ENCODE data around the gene OR10R2.

OR10R2 gene

DNA sequence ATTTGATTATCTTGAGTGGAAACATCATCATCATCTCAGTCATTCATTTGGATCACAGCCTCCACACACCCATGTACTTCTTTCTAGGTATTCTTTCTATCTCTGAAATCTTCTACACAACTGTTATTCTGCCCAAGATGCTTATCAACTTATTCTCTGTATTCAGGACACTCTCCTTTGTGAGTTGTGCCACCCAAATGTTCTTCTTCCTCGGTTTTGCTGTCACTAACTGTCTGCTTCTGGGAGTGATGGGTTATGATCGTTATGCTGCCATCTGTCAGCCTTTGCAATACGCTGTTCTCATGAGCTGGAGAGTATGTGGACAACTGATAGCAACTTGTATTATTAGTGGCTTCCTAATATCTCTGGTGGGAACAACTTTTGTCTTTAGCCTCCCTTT is 19.3 kb downstream of the OR10R2 start:
- WGBS, 2 experiments (ENCODE audit: insufficient coverage in 2 of 2) = 50% methylated on average over 1 of the region's 3 CpGs; no CpG with 5 or more reads in 1 of the 2 experiments
- Histone ChIP-seq H3K27ac (ENCODE audit: low read depth, low read length, severe bottlenecking) (no peak overlapping the region), H3K36me3 (ENCODE audit: control insufficient read depth, insufficient read depth, low read length) (no peaks in the 10 kb centered on the region), H3K4me1 (ENCODE audit: control insufficient read depth, insufficient read depth, low read length, poor library complexity, severe bottlenecking) (no peaks in the 10 kb centered on the region), H3K4me3 (ENCODE audit: extremely low read depth, insufficient read depth, low read length, poor library complexity, severe bottlenecking) (no peak overlapping the region), H3K9me3 (ENCODE audit: control insufficient read depth, low read length) (no peaks in the 10 kb centered on the region)

GRCh38 chr1:158493054-158493453 is 21.0 kb downstream of the OR10R2 start:
- 20 to 94% methylated on average over 1 to 2 of the region's 3 CpGs for WGBS, 2 experiments (ENCODE audit: insufficient coverage in 2 of 2)
- no peak overlapping the region for H3K27ac ChIP-seq (ENCODE audit: low read depth, low read length, severe bottlenecking)

GRCh38 chr1:158494796-158495195 is 22.8 kb downstream of the OR10R2 start:
- Histone ChIP-seq H3K4me1 (ENCODE audit: control insufficient read depth, insufficient read depth, low read length, poor library complexity, severe bottlenecking) (no peaks in the 10 kb centered on the region), H3K36me3 (ENCODE audit: control insufficient read depth, insufficient read depth, low read length) (no peaks in the 10 kb centered on the region), H3K4me3 (ENCODE audit: extremely low read depth, insufficient read depth, low read length, poor library complexity, severe bottlenecking) (no peak overlapping the region), H3K27ac (ENCODE audit: low read depth, low read length, severe bottlenecking) (no peak overlapping the region), H3K9me3 (ENCODE audit: control insufficient read depth, low read length) (no peaks in the 10 kb centered on the region)
- WGBS, 2 experiments (ENCODE audit: insufficient coverage in 2 of 2) = no CpG with 5 or more reads among the region's 2 CpGs

More at GRCh38 chr1:158493054-158493453, 21.0 kb downstream of the OR10R2 start:
- H3K4me1 ChIP-seq (ENCODE audit: control insufficient read depth, insufficient read depth, low read length, poor library complexity, severe bottlenecking) = no peaks in the 10 kb centered on the region
- no peaks in the 10 kb centered on the region for H3K36me3 ChIP-seq (ENCODE audit: control insufficient read depth, insufficient read depth, low read length)
- no peaks in the 10 kb centered on the region for H3K9me3 ChIP-seq (ENCODE audit: control insufficient read depth, low read length)
- no peak overlapping the region for H3K4me3 ChIP-seq (ENCODE audit: extremely low read depth, insufficient read depth, low read length, poor library complexity, severe bottlenecking)

DNA sequence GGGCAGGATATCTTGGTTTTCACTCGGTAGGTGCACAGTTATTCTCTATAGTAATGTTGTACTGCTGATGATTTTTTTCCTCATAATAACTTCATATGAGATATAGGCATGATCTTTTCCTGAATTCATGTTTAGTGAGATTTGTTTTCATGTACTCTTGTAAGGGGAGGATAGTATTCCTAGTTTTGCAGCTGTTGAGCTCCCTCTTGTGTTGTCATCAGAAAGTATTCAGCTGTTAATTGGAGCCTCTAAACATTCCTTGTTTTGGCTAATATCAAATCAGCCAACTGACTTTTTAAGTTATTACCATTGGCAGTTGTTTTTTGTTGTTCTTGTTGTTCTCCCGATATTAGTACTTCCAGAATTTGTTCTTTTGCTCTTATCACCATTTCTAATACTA is 24.4 kb downstream of the OR10R2 start:
- no peaks in the 10 kb centered on the region for H3K4me1 ChIP-seq (ENCODE audit: control insufficient read depth, insufficient read depth, low read length, poor library complexity, severe bottlenecking)
- no peak overlapping the region for H3K27ac ChIP-seq (ENCODE audit: low read depth, low read length, severe bottlenecking)
- no CpG with 5 or more reads among the region's 2 CpGs for WGBS, 2 experiments (ENCODE audit: insufficient coverage in 2 of 2)
- no peaks in the 10 kb centered on the region for H3K9me3 ChIP-seq (ENCODE audit: control insufficient read depth, low read length)
- H3K4me3 ChIP-seq (ENCODE audit: extremely low read depth, insufficient read depth, low read length, poor library complexity, severe bottlenecking) = no peak overlapping the region
- H3K36me3 ChIP-seq (ENCODE audit: control insufficient read depth, insufficient read depth, low read length) = no peaks in the 10 kb centered on the region

- no peaks in the 10 kb centered on the region for H3K4me1 ChIP-seq (ENCODE audit: control insufficient read depth, insufficient read depth, low read length, poor library complexity, severe bottlenecking)
- no peaks in the 10 kb centered on the region for H3K36me3 ChIP-seq (ENCODE audit: control insufficient read depth, insufficient read depth, low read length)
- H3K4me3 ChIP-seq (ENCODE audit: extremely low read depth, insufficient read depth, low read length, poor library complexity, severe bottlenecking) = no peak overlapping the region
- no peak overlapping the region for H3K27ac ChIP-seq (ENCODE audit: low read depth, low read length, severe bottlenecking)
- no peaks in the 10 kb centered on the region for H3K9me3 ChIP-seq (ENCODE audit: control insufficient read depth, low read length)
- WGBS, 2 experiments (ENCODE audit: insufficient coverage in 2 of 2) = 50% methylated on average over 1 of the region's 1 CpG
Observed at GRCh38 chr1:158506369-158506987, 34.5 kb downstream of the OR10R2 start.

- Histone ChIP-seq H3K27ac (ENCODE audit: low read depth, low read length, severe bottlenecking) (no peak overlapping the region), H3K9me3 (ENCODE audit: control insufficient read depth, low read length) (no peaks in the 10 kb centered on the region), H3K4me1 (ENCODE audit: control insufficient read depth, insufficient read depth, low read length, poor library complexity, severe bottlenecking) (no peaks in the 10 kb centered on the region), H3K36me3 (ENCODE audit: control insufficient read depth, insufficient read depth, low read length) (no peaks in the 10 kb centered on the region), H3K4me3 (ENCODE audit: extremely low read depth, insufficient read depth, low read length, poor library complexity, severe bottlenecking) (no peak overlapping the region)
- WGBS, 2 experiments (ENCODE audit: insufficient coverage in 2 of 2) = no CpG with 5 or more reads among the region's 2 CpGs
Observed at GRCh38 chr1:158507511-158507910, 35.5 kb downstream of the OR10R2 start.

DNA sequence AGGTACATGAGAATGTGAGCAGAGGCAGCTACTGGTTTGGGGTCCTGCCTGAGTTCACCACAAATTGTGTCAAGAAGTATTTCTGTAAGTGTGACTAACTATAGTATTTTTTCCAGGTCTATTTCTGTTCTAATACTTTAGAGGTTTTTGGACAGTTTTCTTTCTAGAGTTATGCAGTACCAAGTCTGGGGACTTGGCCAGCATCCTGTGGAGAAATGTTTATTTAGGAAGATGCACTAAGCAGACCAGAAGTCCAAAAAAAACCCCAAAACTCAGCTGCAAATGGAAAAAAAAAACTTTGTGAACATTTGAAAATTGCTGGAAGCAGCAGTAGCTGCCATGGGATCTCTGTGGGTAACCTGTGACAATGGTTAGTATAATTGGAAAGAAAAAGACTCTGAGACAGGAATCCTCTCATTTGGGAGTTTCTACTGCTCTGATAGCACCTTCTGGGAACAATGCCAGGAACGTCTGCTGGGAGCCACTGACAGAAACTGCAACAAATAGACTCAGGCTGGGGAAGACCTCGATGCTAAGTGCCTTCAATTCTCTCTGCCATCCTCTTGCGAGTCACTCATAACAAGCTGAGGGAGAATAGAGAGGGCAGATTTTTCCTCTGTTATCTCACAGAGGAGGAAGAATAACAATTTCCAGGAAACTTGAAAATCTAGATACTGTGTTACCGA is 37.6 kb downstream of the OR10R2 start:
- no peak overlapping the region for H3K4me3 ChIP-seq (ENCODE audit: extremely low read depth, insufficient read depth, low read length, poor library complexity, severe bottlenecking)
- 44 to 49% methylated on average over 2 of the region's 4 CpGs for WGBS, 2 experiments (ENCODE audit: insufficient coverage in 2 of 2)
- H3K36me3 ChIP-seq (ENCODE audit: control insufficient read depth, insufficient read depth, low read length) = no peaks in the 10 kb centered on the region
- no peaks in the 10 kb centered on the region for H3K4me1 ChIP-seq (ENCODE audit: control insufficient read depth, insufficient read depth, low read length, poor library complexity, severe bottlenecking)
- no peak overlapping the region for H3K27ac ChIP-seq (ENCODE audit: low read depth, low read length, severe bottlenecking)
- no peaks in the 10 kb centered on the region for H3K9me3 ChIP-seq (ENCODE audit: control insufficient read depth, low read length)

GRCh38 chr1:158516966-158517365 is 44.9 kb downstream of the OR10R2 start:
- H3K36me3 ChIP-seq (ENCODE audit: control insufficient read depth, insufficient read depth, low read length) = no peaks in the 10 kb centered on the region
- no peaks in the 10 kb centered on the region for H3K9me3 ChIP-seq (ENCODE audit: control insufficient read depth, low read length)
- H3K27ac ChIP-seq (ENCODE audit: low read depth, low read length, severe bottlenecking) = no peak overlapping the region
- H3K4me1 ChIP-seq (ENCODE audit: control insufficient read depth, insufficient read depth, low read length, poor library complexity, severe bottlenecking) = no peaks in the 10 kb centered on the region
- H3K4me3 ChIP-seq (ENCODE audit: extremely low read depth, insufficient read depth, low read length, poor library complexity, severe bottlenecking) = no peak overlapping the region

DNA sequence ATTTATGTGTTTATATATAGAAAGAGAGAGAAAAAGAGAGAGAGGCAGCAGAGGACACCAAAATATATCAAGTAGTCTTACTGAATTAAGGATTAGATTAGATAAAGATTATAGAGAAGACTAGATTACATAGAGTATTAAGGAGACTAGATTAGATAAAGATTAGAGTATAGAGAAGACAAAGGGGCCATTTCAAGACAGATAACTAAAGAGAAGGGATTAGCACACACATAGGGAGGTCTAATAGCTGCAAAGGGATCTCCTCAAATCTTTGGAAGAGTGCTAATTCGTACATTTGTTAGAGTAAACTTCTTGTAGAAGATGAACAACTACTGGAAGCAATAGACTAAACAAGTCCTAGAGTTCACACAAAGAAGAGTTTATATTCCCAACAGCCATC is 48.0 kb downstream of the OR10R2 start:
- no CpG with 5 or more reads among the region's 1 CpG for WGBS, 2 experiments (ENCODE audit: insufficient coverage in 2 of 2)
- H3K27ac ChIP-seq (ENCODE audit: low read depth, low read length, severe bottlenecking) = no peak overlapping the region
- no peak overlapping the region for H3K4me3 ChIP-seq (ENCODE audit: extremely low read depth, insufficient read depth, low read length, poor library complexity, severe bottlenecking)
- H3K9me3 ChIP-seq (ENCODE audit: control insufficient read depth, low read length) = no peaks in the 10 kb centered on the region
- no peaks in the 10 kb centered on the region for H3K4me1 ChIP-seq (ENCODE audit: control insufficient read depth, insufficient read depth, low read length, poor library complexity, severe bottlenecking)
- H3K36me3 ChIP-seq (ENCODE audit: control insufficient read depth, insufficient read depth, low read length) = no peaks in the 10 kb centered on the region

DNA sequence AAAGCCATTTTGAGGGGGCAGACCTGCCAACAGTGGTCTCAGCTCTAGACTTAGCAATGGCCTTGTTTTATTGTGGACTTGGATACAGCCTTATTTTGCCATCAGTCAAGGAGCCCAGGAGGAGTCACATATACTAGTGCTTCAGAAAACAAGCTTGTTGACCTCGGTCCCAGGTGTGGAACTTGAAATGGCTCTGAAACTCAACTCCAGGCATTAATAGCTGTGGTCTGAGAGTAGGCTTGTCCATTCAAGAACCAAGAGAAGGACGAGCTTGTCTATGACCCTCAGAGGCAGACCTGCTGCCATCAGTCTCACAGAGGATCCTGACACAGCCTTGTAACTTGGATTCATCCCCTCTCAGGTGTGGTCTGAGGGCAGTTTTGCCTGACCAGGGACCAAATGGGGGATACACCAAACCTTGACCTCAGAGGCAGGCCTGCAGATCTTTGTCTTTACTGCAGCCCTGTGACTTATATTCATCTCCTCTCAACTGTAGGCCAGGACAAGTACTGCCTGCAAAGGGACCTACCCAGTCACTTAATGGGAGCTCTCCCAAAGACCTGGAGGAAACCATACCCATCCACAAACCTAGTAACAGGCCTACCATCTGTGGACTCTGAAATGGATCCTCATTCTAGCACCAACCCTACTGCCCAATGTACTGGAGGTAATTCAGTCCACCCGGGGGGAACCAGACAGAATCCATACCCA is 49.1 kb downstream of the OR10R2 start:
- Histone ChIP-seq H3K36me3 (ENCODE audit: control insufficient read depth, insufficient read depth, low read length) (no peaks in the 10 kb centered on the region), H3K4me1 (ENCODE audit: control insufficient read depth, insufficient read depth, low read length, poor library complexity, severe bottlenecking) (no peaks in the 10 kb centered on the region), H3K27ac (ENCODE audit: low read depth, low read length, severe bottlenecking) (no peak overlapping the region), H3K4me3 (ENCODE audit: extremely low read depth, insufficient read depth, low read length, poor library complexity, severe bottlenecking) (no peak overlapping the region), H3K9me3 (ENCODE audit: control insufficient read depth, low read length) (no peaks in the 10 kb centered on the region)
- WGBS, 2 experiments (ENCODE audit: insufficient coverage in 2 of 2) = 88 to 100% methylated on average over 2 of the region's 3 CpGs

- H3K4me3 ChIP-seq (ENCODE audit: extremely low read depth, insufficient read depth, low read length, poor library complexity, severe bottlenecking) = no peak overlapping the region
- 80 to 100% methylated on average over 1 of the region's 2 CpGs for WGBS, 2 experiments (ENCODE audit: insufficient coverage in 2 of 2)
- no peaks in the 10 kb centered on the region for H3K36me3 ChIP-seq (ENCODE audit: control insufficient read depth, insufficient read depth, low read length)
- no peak overlapping the region for H3K27ac ChIP-seq (ENCODE audit: low read depth, low read length, severe bottlenecking)
- no peaks in the 10 kb centered on the region for H3K4me1 ChIP-seq (ENCODE audit: control insufficient read depth, insufficient read depth, low read length, poor library complexity, severe bottlenecking)
- no peaks in the 10 kb centered on the region for H3K9me3 ChIP-seq (ENCODE audit: control insufficient read depth, low read length)
Observed at GRCh38 chr1:158521666-158522058, 49.6 kb downstream of the OR10R2 start.

Data from mesodermal cell (in vitro differentiated cells).